Gastroesophageal sphincter (tissue), 4 donors: ENCODE measurements around the gene STX7. TPM values are rescaled to one million over a fixed set of nuclear protein-coding genes. Genes with fewer than 3 reads are reported as not detected.

Experiments
- ATAC-seq: fragments of 150-250 bp; one replicate; pipeline ENCODE4 v1.9.1; 2016; ENCODE audit warnings: mild to moderate bottlenecking, moderate library complexity
- H3K27ac ChIP-seq, 4 donors: fragments of 200-600 bp; sonication (generic) in 3 of 4; 1 replicate in 3 of 4; 2 replicates in 1 of 4; pipeline ENCODE4 v1.5.1; 2016 to 2019
- H3K27me3 ChIP-seq: fragments of 200-600 bp; sonication (generic); one replicate; pipeline ENCODE4 v1.5.1; 2019
- H3K36me3 ChIP-seq, 2 donors: fragments of 200-600 bp; sonication (generic); one replicate each; pipeline ENCODE4 v1.5.1; 2019; ENCODE audit warnings: control low read depth in 1 of 2
- H3K4me1 ChIP-seq, 3 donors: fragments of 200-600 bp; sonication (generic); 1 replicate in 2 of 3; 2 replicates in 1 of 3; pipeline ENCODE4 v1.5.1; 2016 to 2019; ENCODE audit warnings: control low read depth in 2 of 3
- H3K4me3 ChIP-seq, 2 donors: fragments of 200-600 bp; sonication (generic); one replicate each; pipeline ENCODE4 v1.5.1; 2019; ENCODE audit warnings: mild to moderate bottlenecking in 1 of 2, moderate library complexity in 1 of 2
- H3K9me3 ChIP-seq, 3 donors: fragments of 200-600 bp; sonication (generic); one replicate each; pipeline ENCODE4 v1.5.1; 2017 to 2019; ENCODE audit warnings: control low read depth in 2 of 3
- EP300 ChIP-seq: sonication (generic); formaldehyde crosslinking; IDR thresholded peaks from one replicate; pipeline ENCODE4 v1.6.1; 2017; ENCODE audit warnings: antibody characterized with exemption, mild to moderate bottlenecking
- POLR2A ChIP-seq, 2 donors: fragments of 450-650 bp; IDR thresholded peaks; one replicate each; pipeline ENCODE4 v1.6.1; 2017; ENCODE audit warnings: antibody characterized with exemption in 2 of 2, mild to moderate bottlenecking in 2 of 2, moderate library complexity in 1 of 2
- POLR2AphosphoS5 ChIP-seq: sonication (generic); formaldehyde crosslinking; IDR thresholded peaks from one replicate; pipeline ENCODE4 v1.6.1; 2017; ENCODE audit warnings: antibody characterized with exemption
- WGBS, 2 donors: methylation state at CpG; one replicate each; pipeline ENCODE4 v1.1.5; 2018; ENCODE audit warnings: low coverage in 1 of 2; 5-methylcytosine and 5-hydroxymethylcytosine counted together
- total RNA-seq, 4 donors: library from RNA; depleted of rRNA; stranded (reverse); fragments of >200 nt; gene quantifications; one replicate each; pipeline ENCODE4 v1.1.0, GENCODE V29; 2016
- TF ChIP-seq, protein P1 (sequence below), 4 experiments: fragments of 200-600 bp in 2 of 4; fragments of 450-650 bp in 2 of 4; sonication (generic) in 1 of 4; IDR thresholded peaks; one replicate each; pipeline ENCODE4 v1.5.1; 2017 to 2019; ENCODE audit warnings: antibody characterized with exemption in 4 of 4, mild to moderate bottlenecking in 2 of 4, moderate library complexity in 2 of 4

The STX7 gene
- total RNA-seq, 4 donors from 2014 or later = 59.5 to 102 (median 65.3) TPM

DNA sequence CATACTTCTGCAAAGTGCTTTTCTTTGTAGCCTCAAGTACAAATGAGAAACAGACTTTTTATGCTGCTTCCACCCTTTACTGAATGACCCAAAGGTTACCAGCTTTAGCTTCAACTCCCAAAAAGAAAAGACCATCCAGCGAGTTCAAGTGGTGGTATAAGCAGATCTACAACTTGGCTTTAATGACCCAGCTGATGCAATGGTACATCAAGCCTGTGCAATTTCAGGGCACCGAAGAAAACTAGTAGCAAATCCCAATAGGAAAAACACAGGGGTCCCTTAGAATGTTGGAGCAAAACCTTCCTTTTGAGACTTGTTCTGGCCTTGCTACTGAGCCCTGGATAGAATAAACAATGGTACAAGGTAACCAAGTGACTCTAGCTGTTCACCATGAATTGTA lies 33.8 kb downstream of the STX7 start:
- no peak for TF ChIP-seq POLR2AphosphoS5
- TF ChIP-seq, protein P1, sequence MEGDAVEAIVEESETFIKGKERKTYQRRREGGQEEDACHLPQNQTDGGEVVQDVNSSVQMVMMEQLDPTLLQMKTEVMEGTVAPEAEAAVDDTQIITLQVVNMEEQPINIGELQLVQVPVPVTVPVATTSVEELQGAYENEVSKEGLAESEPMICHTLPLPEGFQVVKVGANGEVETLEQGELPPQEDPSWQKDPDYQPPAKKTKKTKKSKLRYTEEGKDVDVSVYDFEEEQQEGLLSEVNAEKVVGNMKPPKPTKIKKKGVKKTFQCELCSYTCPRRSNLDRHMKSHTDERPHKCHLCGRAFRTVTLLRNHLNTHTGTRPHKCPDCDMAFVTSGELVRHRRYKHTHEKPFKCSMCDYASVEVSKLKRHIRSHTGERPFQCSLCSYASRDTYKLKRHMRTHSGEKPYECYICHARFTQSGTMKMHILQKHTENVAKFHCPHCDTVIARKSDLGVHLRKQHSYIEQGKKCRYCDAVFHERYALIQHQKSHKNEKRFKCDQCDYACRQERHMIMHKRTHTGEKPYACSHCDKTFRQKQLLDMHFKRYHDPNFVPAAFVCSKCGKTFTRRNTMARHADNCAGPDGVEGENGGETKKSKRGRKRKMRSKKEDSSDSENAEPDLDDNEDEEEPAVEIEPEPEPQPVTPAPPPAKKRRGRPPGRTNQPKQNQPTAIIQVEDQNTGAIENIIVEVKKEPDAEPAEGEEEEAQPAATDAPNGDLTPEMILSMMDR (IDR thresholded peaks at IDR 0.05) = no peak
- no peak for TF ChIP-seq EP300
- TF ChIP-seq POLR2A (IDR thresholded peaks at IDR 0.05) = no peak
- H3K9me3 ChIP-seq = no peaks in the 10 kb centered on the region
- 90 to 100% methylated on average over 2 of the region's 2 CpGs for WGBS, 2 donors
- H3K27me3 ChIP-seq = no peaks in the 10 kb centered on the region
- no peaks in the 10 kb centered on the region for H3K36me3 ChIP-seq
- H3K4me1 ChIP-seq = peaks cover 5 to 51% (median 6%) of the 10 kb centered on the region in 3 donors
- ATAC-seq = no peak
- H3K27ac ChIP-seq = no peak overlapping the region
- H3K4me3 ChIP-seq = no peak overlapping the region

DNA sequence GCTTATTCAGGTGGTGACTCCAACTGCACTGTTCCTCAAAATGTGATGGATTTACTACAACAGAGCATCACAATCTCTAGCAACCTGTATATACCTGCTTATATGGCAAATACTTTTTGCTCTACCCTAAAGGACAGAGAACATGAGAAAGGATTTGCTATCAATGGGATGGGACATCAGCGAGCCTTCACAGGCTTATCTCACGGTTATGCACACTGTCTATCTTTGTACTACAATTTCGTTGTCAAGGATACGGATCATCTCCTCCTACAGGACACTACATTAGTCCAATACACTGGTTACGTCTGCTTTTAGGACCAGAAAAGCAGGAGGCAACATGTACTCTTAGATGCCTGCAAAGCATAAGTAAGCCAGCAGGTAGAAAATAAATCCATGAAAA lies 34.2 kb downstream of the STX7 start:
- peaks cover under 1 to 47% (median 6%) of the 10 kb centered on the region in 3 donors for H3K4me1 ChIP-seq
- no peaks in the 10 kb centered on the region for H3K27me3 ChIP-seq
- no peak overlapping the region for H3K27ac ChIP-seq
- ATAC-seq = no peak
- H3K9me3 ChIP-seq = no peaks in the 10 kb centered on the region
- no peak for TF ChIP-seq EP300
- TF ChIP-seq POLR2AphosphoS5 = no peak
- TF ChIP-seq, protein P1 (IDR thresholded peaks at IDR 0.05) = no peak
- TF ChIP-seq POLR2A (IDR thresholded peaks at IDR 0.05) = no peak
- 91 to 94% methylated on average over 5 of the region's 5 CpGs for WGBS, 2 donors
- no peaks in the 10 kb centered on the region for H3K36me3 ChIP-seq
- H3K4me3 ChIP-seq = no peak overlapping the region

DNA sequence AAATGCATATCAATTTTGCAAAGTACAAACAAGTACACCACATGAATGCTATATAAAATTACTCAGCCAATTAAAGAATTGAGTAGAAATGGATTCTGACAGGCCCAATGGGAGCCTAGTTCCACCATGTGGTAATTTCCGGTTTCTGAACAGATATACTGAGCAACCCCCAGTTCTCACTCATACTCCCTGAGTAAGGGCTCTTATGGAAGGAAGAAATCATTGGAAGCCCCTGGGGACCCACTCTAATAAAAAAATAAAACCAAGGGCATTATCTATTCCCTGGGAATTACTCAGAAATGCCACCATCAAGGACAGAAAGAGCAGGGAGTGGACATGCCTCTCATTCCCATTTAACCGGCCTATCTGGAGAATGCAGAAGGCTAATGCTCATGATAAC lies 34.6 kb downstream of the STX7 start:
- H3K27me3 ChIP-seq = no peaks in the 10 kb centered on the region
- no peak overlapping the region for H3K4me3 ChIP-seq
- H3K36me3 ChIP-seq = no peaks in the 10 kb centered on the region
- peaks cover 0 to 43% (median 3%) of the 10 kb centered on the region in 3 donors for H3K4me1 ChIP-seq
- no peaks in the 10 kb centered on the region for H3K9me3 ChIP-seq
- ATAC-seq = no peak
- WGBS, 2 donors = 96% methylated on average over 2 of the region's 2 CpGs; no CpG with 5 or more reads in 1 of the 2 donors
- H3K27ac ChIP-seq = no peak overlapping the region
- TF ChIP-seq EP300 (no peak), POLR2AphosphoS5 (no peak), POLR2A (IDR thresholded peaks at IDR 0.05) (no peak)
- TF ChIP-seq, protein P1 (IDR thresholded peaks at IDR 0.05) = no peak

DNA sequence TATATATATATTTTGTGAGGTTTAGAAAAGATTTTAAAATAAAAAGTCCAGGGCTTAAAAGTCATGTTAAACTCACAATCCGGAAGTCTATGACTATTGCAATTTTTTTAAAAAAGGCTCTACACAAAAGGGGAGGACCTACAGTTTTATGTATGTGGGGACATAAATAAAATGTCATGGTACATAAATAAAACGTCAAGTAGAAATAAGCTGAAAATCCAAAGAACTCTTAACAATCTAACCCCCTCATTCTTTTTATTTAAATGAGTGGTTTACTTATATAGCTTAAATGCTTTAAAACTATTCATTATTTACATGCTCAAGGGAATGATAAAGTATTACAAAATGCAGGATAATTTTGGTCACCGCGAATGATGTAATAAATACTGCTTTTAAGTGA lies 36.2 kb downstream of the STX7 start:
- ATAC-seq = no peak
- Histone ChIP-seq H3K4me1 (peaks cover 0 to 29% (median 0%) of the 10 kb centered on the region in 3 donors), H3K27ac (no peak overlapping the region), H3K36me3 (peaks cover 0 to 15% of the 10 kb centered on the region in 2 donors), H3K9me3 (no peaks in the 10 kb centered on the region), H3K27me3 (no peaks in the 10 kb centered on the region), H3K4me3 (no peak overlapping the region)
- 81 to 83% methylated on average over 4 of the region's 4 CpGs for whole genome bisulfite sequencing, 2 donors
- TF ChIP-seq EP300 = no peak
- TF ChIP-seq POLR2AphosphoS5 = no peak
- no peak for TF ChIP-seq POLR2A (IDR thresholded peaks at IDR 0.05)
- TF ChIP-seq, protein P1 (IDR thresholded peaks at IDR 0.05) = no peak

DNA sequence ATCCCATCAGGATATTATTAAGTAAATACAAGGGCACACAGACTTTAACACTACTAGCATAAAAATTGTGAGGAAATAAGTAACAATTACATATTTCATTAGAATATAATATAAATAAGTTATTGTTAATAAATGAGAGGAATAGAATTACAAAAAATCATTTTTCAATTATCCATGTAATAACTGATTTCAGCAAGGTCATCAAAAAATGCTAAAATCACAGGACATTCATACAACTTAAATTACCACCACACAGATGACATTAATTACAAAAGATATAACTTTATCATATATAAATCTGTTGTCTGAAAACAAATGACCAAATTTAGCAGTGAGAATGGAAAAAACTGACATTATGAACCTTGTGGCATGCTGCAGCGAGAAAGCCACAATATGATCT lies 37.0 kb downstream of the STX7 start:
- peaks cover 0 to 21% (median 0%) of the 10 kb centered on the region in 3 donors for H3K4me1 ChIP-seq
- TF ChIP-seq POLR2AphosphoS5 = no peak
- no peak overlapping the region for H3K27ac ChIP-seq
- no peaks in the 10 kb centered on the region for H3K27me3 ChIP-seq
- H3K4me3 ChIP-seq = no peak overlapping the region
- no peaks in the 10 kb centered on the region for H3K9me3 ChIP-seq
- H3K36me3 ChIP-seq = peaks cover 0 to 22% of the 10 kb centered on the region in 2 donors
- no peak for ATAC-seq
- WGBS, 2 donors = 71 to 86% methylated on average over 1 of the region's 1 CpG
